ENCODE results near the gene FHIT.

DNA sequence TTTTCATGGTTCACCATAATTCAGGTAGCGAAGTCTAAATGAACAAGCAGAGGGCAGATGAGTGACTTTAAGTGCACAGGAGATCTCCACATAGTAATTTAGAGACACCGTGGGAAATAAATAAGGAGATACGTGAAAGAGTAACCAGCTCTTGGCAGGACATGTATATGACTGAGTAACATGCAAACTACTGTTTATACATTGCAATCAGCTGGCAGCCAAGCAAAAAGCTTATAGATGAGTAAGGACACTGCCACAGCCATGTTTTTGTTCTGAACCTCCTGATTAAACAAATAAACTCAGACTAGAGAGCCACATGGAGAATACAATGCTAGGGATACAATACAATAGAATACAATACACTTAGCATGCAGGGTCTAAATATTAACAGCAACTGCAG lies 252.4 kb downstream of the FHIT start:
- TF ChIP-seq, protein P1, sequence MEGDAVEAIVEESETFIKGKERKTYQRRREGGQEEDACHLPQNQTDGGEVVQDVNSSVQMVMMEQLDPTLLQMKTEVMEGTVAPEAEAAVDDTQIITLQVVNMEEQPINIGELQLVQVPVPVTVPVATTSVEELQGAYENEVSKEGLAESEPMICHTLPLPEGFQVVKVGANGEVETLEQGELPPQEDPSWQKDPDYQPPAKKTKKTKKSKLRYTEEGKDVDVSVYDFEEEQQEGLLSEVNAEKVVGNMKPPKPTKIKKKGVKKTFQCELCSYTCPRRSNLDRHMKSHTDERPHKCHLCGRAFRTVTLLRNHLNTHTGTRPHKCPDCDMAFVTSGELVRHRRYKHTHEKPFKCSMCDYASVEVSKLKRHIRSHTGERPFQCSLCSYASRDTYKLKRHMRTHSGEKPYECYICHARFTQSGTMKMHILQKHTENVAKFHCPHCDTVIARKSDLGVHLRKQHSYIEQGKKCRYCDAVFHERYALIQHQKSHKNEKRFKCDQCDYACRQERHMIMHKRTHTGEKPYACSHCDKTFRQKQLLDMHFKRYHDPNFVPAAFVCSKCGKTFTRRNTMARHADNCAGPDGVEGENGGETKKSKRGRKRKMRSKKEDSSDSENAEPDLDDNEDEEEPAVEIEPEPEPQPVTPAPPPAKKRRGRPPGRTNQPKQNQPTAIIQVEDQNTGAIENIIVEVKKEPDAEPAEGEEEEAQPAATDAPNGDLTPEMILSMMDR (conservative IDR thresholded peaks at IDR 0.05; ENCODE audit: low read depth, low read length): no peak
- TF ChIP-seq POLR2A (IDR thresholded peaks at IDR 0.05; ENCODE audit: low read depth, low read length): no peak
- no peak for TF ChIP-seq FOS (IDR thresholded peaks at IDR 0.05; ENCODE audit: low read depth, low read length)
- TF ChIP-seq, protein P2, sequence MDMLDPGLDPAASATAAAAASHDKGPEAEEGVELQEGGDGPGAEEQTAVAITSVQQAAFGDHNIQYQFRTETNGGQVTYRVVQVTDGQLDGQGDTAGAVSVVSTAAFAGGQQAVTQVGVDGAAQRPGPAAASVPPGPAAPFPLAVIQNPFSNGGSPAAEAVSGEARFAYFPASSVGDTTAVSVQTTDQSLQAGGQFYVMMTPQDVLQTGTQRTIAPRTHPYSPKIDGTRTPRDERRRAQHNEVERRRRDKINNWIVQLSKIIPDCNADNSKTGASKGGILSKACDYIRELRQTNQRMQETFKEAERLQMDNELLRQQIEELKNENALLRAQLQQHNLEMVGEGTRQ (IDR thresholded peaks at IDR 0.05; ENCODE audit: low read depth, low read length): no peak
- TF ChIP-seq MAZ (IDR thresholded peaks at IDR 0.05; ENCODE audit: borderline replicate concordance, low read depth, low read length): no peak
- TF ChIP-seq MAFK (IDR thresholded peaks at IDR 0.05; ENCODE audit: low read depth, low read length): no peak
- TF ChIP-seq BHLHE40 (IDR thresholded peaks at IDR 0.05; ENCODE audit: low read depth, low read length): no peak
- TF ChIP-seq, protein P3, sequence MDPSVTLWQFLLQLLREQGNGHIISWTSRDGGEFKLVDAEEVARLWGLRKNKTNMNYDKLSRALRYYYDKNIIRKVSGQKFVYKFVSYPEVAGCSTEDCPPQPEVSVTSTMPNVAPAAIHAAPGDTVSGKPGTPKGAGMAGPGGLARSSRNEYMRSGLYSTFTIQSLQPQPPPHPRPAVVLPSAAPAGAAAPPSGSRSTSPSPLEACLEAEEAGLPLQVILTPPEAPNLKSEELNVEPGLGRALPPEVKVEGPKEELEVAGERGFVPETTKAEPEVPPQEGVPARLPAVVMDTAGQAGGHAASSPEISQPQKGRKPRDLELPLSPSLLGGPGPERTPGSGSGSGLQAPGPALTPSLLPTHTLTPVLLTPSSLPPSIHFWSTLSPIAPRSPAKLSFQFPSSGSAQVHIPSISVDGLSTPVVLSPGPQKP (IDR thresholded peaks at IDR 0.05; ENCODE audit: borderline replicate concordance, low read depth, low read length): no peak
- no peak for TF ChIP-seq CEBPB (IDR thresholded peaks at IDR 0.05; ENCODE audit: low read depth, low read length)
- TF ChIP-seq SMC3 (IDR thresholded peaks at IDR 0.05; ENCODE audit: low read depth, low read length): no peak
- TF ChIP-seq NFE2L2 (IDR thresholded peaks at IDR 0.05; ENCODE audit: low read depth, low read length): no peak
